Nephron (organoid): ENCODE data around the gene CADM4.
A peak's percentile ranks its signal among the peaks of the same experiment; 100 is the strongest.

ENCODE experiments used
- H3K27ac Mint-ChIP-seq, 3 experiments: 2 replicates each; pipeline ENCODE4 v1.8.0; 2020; ENCODE audit warnings: mixed read lengths in 3 of 3, mild to moderate bottlenecking in 2 of 3, moderate library complexity in 1 of 3
- H3K27me3 Mint-ChIP-seq: 2 replicates; pipeline ENCODE4 v1.8.0; 2021; ENCODE audit warnings: low read depth, mild to moderate bottlenecking, moderate library complexity, mixed read lengths
- H3K36me3 Mint-ChIP-seq: 2 replicates; pipeline ENCODE4 v1.8.0; 2020; ENCODE audit warnings: low read depth, mixed read lengths
- H3K4me1 Mint-ChIP-seq: 2 replicates; pipeline ENCODE4 v1.8.0; 2020; ENCODE audit warnings: mixed read lengths
- H3K4me3 Mint-ChIP-seq, 3 experiments: 2 replicates each; pipeline ENCODE4 v1.8.0; 2020; ENCODE audit warnings: mild to moderate bottlenecking in 3 of 3, mixed read lengths in 3 of 3, moderate library complexity in 2 of 3
- H3K9me3 Mint-ChIP-seq: 2 replicates; pipeline ENCODE4 v1.8.0; 2020; ENCODE audit warnings: mixed read lengths
- TF ChIP-seq, protein P1 (sequence below), 3 experiments: fragments of 200-600 bp; sonication (generic); IDR thresholded peaks; one replicate each; pipeline ENCODE4 v1.5.0; 2021; ENCODE audit warnings: antibody characterized with exemption in 3 of 3; ENCODE audit not compliant: unreplicated experiment in 3 of 3

The CADM4 gene

DNA sequence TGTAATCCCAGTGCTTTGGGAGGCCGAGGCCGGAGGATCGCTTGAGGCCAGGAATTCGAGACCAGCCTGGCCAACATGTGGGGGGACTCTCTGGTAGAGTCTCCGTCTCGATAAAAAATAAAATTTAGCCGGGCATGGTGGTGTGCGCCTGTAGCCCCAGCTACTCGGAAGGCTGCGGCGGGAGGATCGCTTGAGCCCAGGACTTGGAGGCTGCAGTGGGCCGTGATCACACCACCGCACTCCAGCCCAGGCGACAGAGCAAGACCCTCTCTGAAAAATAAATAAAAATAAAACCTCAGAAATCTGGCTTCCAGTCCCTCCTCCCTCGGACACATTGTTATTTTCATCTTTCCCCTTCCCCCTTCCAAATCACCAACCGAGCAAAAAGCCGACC lies 44.0 kb downstream of the CADM4 start:
- peaks cover 27% of the 10 kb centered on the region for H3K36me3 Mint-ChIP-seq
- TF ChIP-seq, protein P1, sequence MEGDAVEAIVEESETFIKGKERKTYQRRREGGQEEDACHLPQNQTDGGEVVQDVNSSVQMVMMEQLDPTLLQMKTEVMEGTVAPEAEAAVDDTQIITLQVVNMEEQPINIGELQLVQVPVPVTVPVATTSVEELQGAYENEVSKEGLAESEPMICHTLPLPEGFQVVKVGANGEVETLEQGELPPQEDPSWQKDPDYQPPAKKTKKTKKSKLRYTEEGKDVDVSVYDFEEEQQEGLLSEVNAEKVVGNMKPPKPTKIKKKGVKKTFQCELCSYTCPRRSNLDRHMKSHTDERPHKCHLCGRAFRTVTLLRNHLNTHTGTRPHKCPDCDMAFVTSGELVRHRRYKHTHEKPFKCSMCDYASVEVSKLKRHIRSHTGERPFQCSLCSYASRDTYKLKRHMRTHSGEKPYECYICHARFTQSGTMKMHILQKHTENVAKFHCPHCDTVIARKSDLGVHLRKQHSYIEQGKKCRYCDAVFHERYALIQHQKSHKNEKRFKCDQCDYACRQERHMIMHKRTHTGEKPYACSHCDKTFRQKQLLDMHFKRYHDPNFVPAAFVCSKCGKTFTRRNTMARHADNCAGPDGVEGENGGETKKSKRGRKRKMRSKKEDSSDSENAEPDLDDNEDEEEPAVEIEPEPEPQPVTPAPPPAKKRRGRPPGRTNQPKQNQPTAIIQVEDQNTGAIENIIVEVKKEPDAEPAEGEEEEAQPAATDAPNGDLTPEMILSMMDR (IDR thresholded peaks at IDR 0.05; ENCODE audit: unreplicated experiment in 3 of 3), result no peak
- no peaks in the 10 kb centered on the region for H3K27me3 Mint-ChIP-seq
- peak overlapping the region; percentile 100 for H3K27ac Mint-ChIP-seq
- peak overlapping the region; percentile 94 to 98 (median 96) for H3K4me3 Mint-ChIP-seq
- peaks cover 38% of the 10 kb centered on the region for H3K4me1 Mint-ChIP-seq
- H3K9me3 Mint-ChIP-seq, result no peaks in the 10 kb centered on the region

DNA sequence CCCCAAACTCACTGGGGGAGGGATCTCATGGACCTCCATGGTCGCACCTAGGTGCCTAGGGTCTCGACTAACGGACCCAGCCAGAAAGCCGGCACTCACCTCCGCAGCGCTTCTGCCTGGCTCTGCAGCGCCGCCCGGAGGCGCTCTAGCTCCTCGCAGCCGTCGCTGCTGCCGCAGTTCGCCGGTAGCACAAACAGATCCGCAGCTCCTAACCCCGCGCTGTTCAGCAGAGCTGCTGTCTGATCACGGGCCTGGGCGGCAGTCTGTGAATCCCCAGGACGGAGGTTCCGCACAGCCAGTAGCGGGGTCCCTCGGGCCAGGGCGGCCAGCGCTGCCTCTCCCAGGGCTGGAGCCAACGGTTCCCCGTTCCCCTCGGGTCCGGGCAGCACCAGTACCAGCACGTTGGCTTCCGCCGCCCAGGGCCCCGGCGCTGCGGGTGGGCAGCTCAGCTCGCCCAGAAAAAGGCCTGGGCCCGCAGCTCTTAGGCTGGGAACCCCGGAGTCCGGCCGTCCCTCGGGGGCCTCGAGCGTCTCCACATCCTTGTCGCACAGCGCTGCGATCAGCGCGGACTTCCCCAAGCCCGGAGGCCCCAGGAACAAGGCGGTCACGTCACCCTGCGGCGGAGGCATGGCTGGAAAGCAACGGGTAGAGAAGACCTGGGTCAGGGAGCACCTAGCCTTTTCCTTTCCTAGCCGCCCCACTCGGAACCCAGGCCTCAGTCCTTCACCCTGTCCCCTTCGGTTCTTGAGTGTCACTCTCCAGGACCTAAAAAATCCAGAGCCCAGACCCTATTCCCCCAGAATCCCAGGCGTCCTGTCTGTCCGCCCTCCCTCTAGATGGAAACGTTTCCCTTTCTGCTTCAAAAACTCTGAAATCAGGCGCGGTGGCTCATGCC lies 44.7 kb downstream of the CADM4 start:
- Mint-ChIP-seq H3K4me1 (peaks cover 41% of the 10 kb centered on the region), H3K4me3 (peak overlapping the region; percentile 94 to 98 (median 96)), H3K27me3 (no peaks in the 10 kb centered on the region), H3K36me3 (peaks cover 31% of the 10 kb centered on the region), H3K9me3 (no peaks in the 10 kb centered on the region), H3K27ac (peak overlapping the region; percentile 100)
- TF ChIP-seq, protein P1 (IDR thresholded peaks at IDR 0.05; ENCODE audit: unreplicated experiment in 3 of 3), result peak; percentile 70 to 79 (median 72)

DNA sequence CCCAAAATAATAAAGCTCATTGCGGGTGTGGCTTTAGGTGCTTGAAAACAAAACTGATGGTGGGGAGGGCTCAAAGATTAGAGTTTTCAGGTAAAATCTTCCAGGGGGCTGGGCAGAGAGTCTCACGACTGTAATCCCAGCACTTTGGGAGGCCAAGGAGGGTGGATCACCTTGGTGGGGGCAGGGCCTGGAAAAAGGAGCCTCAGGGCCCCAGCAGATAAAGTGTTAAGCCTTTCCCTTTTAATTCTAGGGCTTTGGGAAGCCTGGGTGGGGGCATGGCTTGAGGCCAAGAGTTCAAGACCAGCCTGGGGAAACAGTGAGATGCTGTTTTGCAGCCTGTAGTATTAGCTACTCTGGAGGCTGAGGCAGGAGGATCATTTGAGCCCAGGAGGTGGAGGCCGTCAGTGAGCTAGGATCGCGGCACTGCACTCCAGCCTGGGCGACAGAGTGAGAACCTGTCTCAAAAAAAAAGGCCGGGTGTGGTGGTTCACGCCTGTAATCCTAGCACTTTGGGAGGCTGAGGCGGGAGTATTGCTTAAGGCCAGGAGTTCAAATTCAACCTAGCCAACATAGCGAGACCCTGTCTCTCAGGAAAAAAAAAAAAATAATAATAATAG lies 45.5 kb downstream of the CADM4 start:
- Mint-ChIP-seq H3K27ac (peak overlapping the region in 2 of 3 experiments; percentile 78 to 83), H3K4me3 (peak overlapping the region; percentile 87 to 96 (median 94)), H3K27me3 (no peaks in the 10 kb centered on the region), H3K9me3 (no peaks in the 10 kb centered on the region), H3K4me1 (peaks cover 41% of the 10 kb centered on the region), H3K36me3 (peaks cover 37% of the 10 kb centered on the region)
- TF ChIP-seq, protein P1 (IDR thresholded peaks at IDR 0.05; ENCODE audit: unreplicated experiment in 3 of 3), result no peak

DNA sequence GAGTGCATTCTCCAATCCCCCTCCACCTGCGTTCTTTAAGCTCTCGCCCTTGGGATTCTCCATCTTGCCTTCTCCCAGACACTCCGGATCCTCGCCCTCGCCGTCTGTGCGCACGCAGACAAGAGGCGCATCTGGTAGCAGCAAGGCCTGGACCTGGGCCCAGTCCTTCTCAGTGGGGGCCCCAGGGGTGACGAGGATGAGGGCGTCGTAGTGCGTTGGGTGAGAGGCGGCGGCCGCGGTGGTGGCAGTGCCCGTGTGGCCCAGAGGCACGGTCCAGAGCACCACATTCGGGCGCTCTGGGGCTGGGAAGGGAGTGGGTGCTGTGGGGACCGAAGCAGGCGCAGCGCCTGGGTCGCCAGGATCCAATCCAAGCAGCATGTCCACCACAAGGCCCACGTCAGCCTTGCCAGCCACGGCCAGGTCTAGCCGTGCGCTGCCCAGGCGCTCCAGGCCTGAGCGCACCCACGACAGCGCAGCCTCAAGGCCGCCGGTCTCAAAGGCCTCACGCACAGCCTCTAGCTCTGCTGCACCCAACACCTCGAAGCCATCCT lies 46.8 kb downstream of the CADM4 start:
- H3K4me1 Mint-ChIP-seq, result peaks cover 36% of the 10 kb centered on the region
- peak overlapping the region in 2 of 3 experiments; percentile 81 to 83 for H3K27ac Mint-ChIP-seq
- peaks cover 40% of the 10 kb centered on the region for H3K36me3 Mint-ChIP-seq
- H3K9me3 Mint-ChIP-seq, result no peaks in the 10 kb centered on the region
- TF ChIP-seq, protein P1 (IDR thresholded peaks at IDR 0.05; ENCODE audit: unreplicated experiment in 3 of 3), result no peak
- H3K4me3 Mint-ChIP-seq, result peak overlapping the region; percentile 87 to 96 (median 87)
- no peaks in the 10 kb centered on the region for H3K27me3 Mint-ChIP-seq

DNA sequence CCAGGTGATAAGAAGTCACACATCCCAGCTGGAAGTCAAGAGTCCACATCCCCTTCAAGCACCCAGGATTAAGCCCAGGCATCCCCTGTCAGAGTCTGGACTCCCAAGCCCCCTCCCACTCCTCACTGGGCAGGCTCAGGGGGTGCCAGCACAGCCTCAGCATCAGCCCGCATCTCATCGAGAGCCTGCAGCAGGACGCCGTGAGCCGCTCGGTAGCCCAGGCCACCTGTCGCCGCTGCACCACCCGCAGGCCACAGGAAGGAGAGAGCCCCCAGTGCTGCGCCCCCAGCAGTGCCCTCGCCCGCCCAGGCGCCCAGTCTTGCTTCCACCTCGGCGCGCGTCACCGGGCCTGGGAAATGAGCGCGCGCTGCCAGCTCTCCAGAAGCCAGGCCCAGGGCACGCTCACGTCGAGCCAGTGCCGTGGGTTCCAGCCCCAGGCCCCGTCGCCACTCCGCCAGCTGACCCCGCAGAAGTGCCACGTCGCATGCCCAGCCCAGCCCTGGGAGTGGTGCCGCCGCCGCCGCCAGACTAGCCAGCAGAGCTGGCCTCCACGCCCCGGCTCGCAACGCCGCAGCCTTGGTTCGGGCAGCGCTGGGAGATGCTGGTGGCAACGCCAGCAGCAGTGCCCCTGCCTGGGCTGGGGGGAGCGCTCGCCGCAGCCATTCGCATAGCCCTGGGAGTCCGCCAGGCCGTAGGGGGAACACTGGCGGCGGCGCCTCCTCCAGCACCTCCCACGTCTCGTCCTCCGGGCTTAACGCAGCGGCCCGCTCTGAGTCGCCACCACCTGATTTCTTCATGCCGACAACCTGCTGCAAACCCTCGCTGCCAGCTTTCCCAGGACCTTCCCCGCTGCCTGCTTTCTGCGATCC lies 47.5 kb downstream of the CADM4 start:
- H3K4me3 Mint-ChIP-seq, result no peak overlapping the region
- TF ChIP-seq, protein P1 (IDR thresholded peaks at IDR 0.05; ENCODE audit: unreplicated experiment in 3 of 3), result no peak
- H3K27me3 Mint-ChIP-seq, result no peaks in the 10 kb centered on the region
- peaks cover 29% of the 10 kb centered on the region for H3K4me1 Mint-ChIP-seq
- H3K9me3 Mint-ChIP-seq, result no peaks in the 10 kb centered on the region
- peaks cover 37% of the 10 kb centered on the region for H3K36me3 Mint-ChIP-seq
- no peak overlapping the region for H3K27ac Mint-ChIP-seq
